ENCODE measurements around the gene PDCD10.

Gene PDCD10

GRCh38 chr3:167723872-167724271 is 10.8 kb downstream of the PDCD10 start:
- DNase-seq (no peak), ATAC-seq (replicated peaks) (no peak)
- no peak overlapping the region for H3K4me3 Mint-ChIP-seq
- H3K36me3 Mint-ChIP-seq: peaks cover 16 to 23% of the 10 kb centered on the region in 2 donors
- peaks cover 30 to 63% of the 10 kb centered on the region in 2 donors for H3K4me1 Mint-ChIP-seq
- no peak overlapping the region for H3K27ac Mint-ChIP-seq
- H3K9me3 Mint-ChIP-seq: no peaks in the 10 kb centered on the region
- H3K27me3 Mint-ChIP-seq: no peaks in the 10 kb centered on the region

GRCh38 chr3:167723025-167723512 is 11.6 kb downstream of the PDCD10 start:
- H3K9me3 Mint-ChIP-seq: no peaks in the 10 kb centered on the region
- ATAC-seq (replicated peaks) (no peak), DNase-seq (no peak)
- H3K27ac Mint-ChIP-seq: no peak overlapping the region
- peaks cover 26 to 55% of the 10 kb centered on the region in 2 donors for H3K4me1 Mint-ChIP-seq
- no peaks in the 10 kb centered on the region for H3K27me3 Mint-ChIP-seq
- H3K36me3 Mint-ChIP-seq: peaks cover 24 to 31% of the 10 kb centered on the region in 2 donors
- H3K4me3 Mint-ChIP-seq: no peak overlapping the region

- no peaks in the 10 kb centered on the region for H3K9me3 Mint-ChIP-seq
- no peak overlapping the region for H3K27ac Mint-ChIP-seq
- DNase-seq (no peak), ATAC-seq (replicated peaks) (no peak)
- peaks cover 24 to 55% of the 10 kb centered on the region in 2 donors for H3K4me1 Mint-ChIP-seq
- H3K27me3 Mint-ChIP-seq: no peaks in the 10 kb centered on the region
- H3K36me3 Mint-ChIP-seq: peaks cover 47 to 66% of the 10 kb centered on the region in 2 donors
- no peak overlapping the region for H3K4me3 Mint-ChIP-seq
These were observed 16.1 kb downstream of the PDCD10 start for GRCh38 chr3:167718582-167718981.

- ATAC-seq (replicated peaks) (no peak), DNase-seq (no peak)
- Mint-ChIP-seq H3K4me3 (no peak overlapping the region), H3K36me3 (peaks cover 56 to 78% of the 10 kb centered on the region in 2 donors), H3K9me3 (peaks cover 0 to 1% of the 10 kb centered on the region in 2 donors), H3K27me3 (no peaks in the 10 kb centered on the region), H3K27ac (no peak overlapping the region), H3K4me1 (peaks cover 31 to 63% of the 10 kb centered on the region in 2 donors)
These were observed 17.8 kb downstream of the PDCD10 start for GRCh38 chr3:167716920-167717319.

GRCh38 chr3:167714871-167715270 is 19.8 kb downstream of the PDCD10 start:
- H3K4me1 Mint-ChIP-seq: peaks cover 30 to 65% of the 10 kb centered on the region in 2 donors
- H3K27me3 Mint-ChIP-seq: no peaks in the 10 kb centered on the region
- peaks cover 62 to 85% of the 10 kb centered on the region in 2 donors for H3K36me3 Mint-ChIP-seq
- no peak overlapping the region for H3K4me3 Mint-ChIP-seq
- H3K27ac Mint-ChIP-seq: no peak overlapping the region
- peaks cover 0 to 1% of the 10 kb centered on the region in 2 donors for H3K9me3 Mint-ChIP-seq
- DNase-seq: no peak
- no peak for ATAC-seq (replicated peaks)

GRCh38 chr3:167712445-167712844 is 22.2 kb downstream of the PDCD10 start:
- peaks cover 58 to 78% of the 10 kb centered on the region in 2 donors for H3K36me3 Mint-ChIP-seq
- no peaks in the 10 kb centered on the region for H3K27me3 Mint-ChIP-seq
- no peak for ATAC-seq (replicated peaks)

GRCh38 chr3:167711439-167711838 is 23.3 kb downstream of the PDCD10 start:
- ATAC-seq (replicated peaks): no peak
- H3K4me3 Mint-ChIP-seq: no peak overlapping the region
- H3K27ac Mint-ChIP-seq: no peak overlapping the region
- peaks cover 37 to 70% of the 10 kb centered on the region in 2 donors for H3K4me1 Mint-ChIP-seq
- no peak for DNase-seq
- peaks cover 0 to 1% of the 10 kb centered on the region in 2 donors for H3K9me3 Mint-ChIP-seq
- H3K27me3 Mint-ChIP-seq: no peaks in the 10 kb centered on the region
- peaks cover 57 to 77% of the 10 kb centered on the region in 2 donors for H3K36me3 Mint-ChIP-seq

More at GRCh38 chr3:167712445-167712844, 22.2 kb downstream of the PDCD10 start:
- DNase-seq: no peak
- Mint-ChIP-seq H3K27ac (no peak overlapping the region), H3K9me3 (peaks cover 0 to 1% of the 10 kb centered on the region in 2 donors), H3K4me3 (no peak overlapping the region), H3K4me1 (peaks cover 35 to 70% of the 10 kb centered on the region in 2 donors)

GRCh38 chr3:167710552-167710951 is 24.1 kb downstream of the PDCD10 start:
- Mint-ChIP-seq H3K9me3 (peaks cover 0 to 1% of the 10 kb centered on the region in 2 donors), H3K4me1 (peaks cover 37 to 70% of the 10 kb centered on the region in 2 donors), H3K27me3 (no peaks in the 10 kb centered on the region), H3K4me3 (no peak overlapping the region), H3K36me3 (peaks cover 53 to 77% of the 10 kb centered on the region in 2 donors), H3K27ac (peak overlapping the region; percentile 59)
- DNase-seq (no peak), ATAC-seq (replicated peaks) (no peak)

GRCh38 chr3:167709690-167710089 is 25.0 kb downstream of the PDCD10 start:
- peak overlapping the region; percentile 59 for H3K27ac Mint-ChIP-seq
- peaks cover 0 to 1% of the 10 kb centered on the region in 2 donors for H3K9me3 Mint-ChIP-seq
- H3K36me3 Mint-ChIP-seq: peaks cover 49 to 69% of the 10 kb centered on the region in 2 donors
- H3K27me3 Mint-ChIP-seq: no peaks in the 10 kb centered on the region
- no peak for DNase-seq
- peaks cover 35 to 62% of the 10 kb centered on the region in 2 donors for H3K4me1 Mint-ChIP-seq
- ATAC-seq (replicated peaks): no peak
- H3K4me3 Mint-ChIP-seq: no peak overlapping the region

GRCh38 chr3:167705840-167706239 is 28.9 kb downstream of the PDCD10 start:
- H3K9me3 Mint-ChIP-seq: no peaks in the 10 kb centered on the region
- H3K27me3 Mint-ChIP-seq: no peaks in the 10 kb centered on the region
- peaks cover 18 to 25% of the 10 kb centered on the region in 2 donors for H3K4me1 Mint-ChIP-seq
- H3K36me3 Mint-ChIP-seq: peaks cover 31 to 41% of the 10 kb centered on the region in 2 donors
- H3K4me3 Mint-ChIP-seq: no peak overlapping the region
- no peak overlapping the region for H3K27ac Mint-ChIP-seq
- ATAC-seq (replicated peaks): no peak
- DNase-seq: no peak

GRCh38 chr3:167700926-167701325 is 33.8 kb downstream of the PDCD10 start:
- no peak overlapping the region for H3K27ac Mint-ChIP-seq
- ATAC-seq (replicated peaks) (no peak), DNase-seq (no peak)
- H3K36me3 Mint-ChIP-seq: peaks cover 16 to 27% of the 10 kb centered on the region in 2 donors
- H3K4me1 Mint-ChIP-seq: peaks cover 9 to 10% of the 10 kb centered on the region in 2 donors
- H3K4me3 Mint-ChIP-seq: no peak overlapping the region
- no peaks in the 10 kb centered on the region for H3K9me3 Mint-ChIP-seq
- H3K27me3 Mint-ChIP-seq: no peaks in the 10 kb centered on the region

- Mint-ChIP-seq H3K27ac (no peak overlapping the region), H3K4me1 (peaks cover 8% of the 10 kb centered on the region in 2 donors), H3K9me3 (no peaks in the 10 kb centered on the region), H3K27me3 (no peaks in the 10 kb centered on the region), H3K36me3 (peaks cover 19 to 25% of the 10 kb centered on the region in 2 donors), H3K4me3 (no peak overlapping the region)
- DNase-seq (no peak), ATAC-seq (replicated peaks) (no peak)
These were observed 34.6 kb downstream of the PDCD10 start for GRCh38 chr3:167700046-167700445.

- ATAC-seq (replicated peaks) (no peak), DNase-seq (no peak)
- no peak overlapping the region for H3K27ac Mint-ChIP-seq
- H3K4me3 Mint-ChIP-seq: no peak overlapping the region
- H3K36me3 Mint-ChIP-seq: peaks cover 27 to 35% of the 10 kb centered on the region in 2 donors
- no peaks in the 10 kb centered on the region for H3K9me3 Mint-ChIP-seq
- no peaks in the 10 kb centered on the region for H3K27me3 Mint-ChIP-seq
- H3K4me1 Mint-ChIP-seq: peaks cover 12 to 31% of the 10 kb centered on the region in 2 donors
These were observed 40.6 kb downstream of the PDCD10 start for GRCh38 chr3:167694121-167694520.

GRCh38 chr3:167691366-167691765 is 43.3 kb downstream of the PDCD10 start:
- no peaks in the 10 kb centered on the region for H3K27me3 Mint-ChIP-seq
- no peaks in the 10 kb centered on the region for H3K9me3 Mint-ChIP-seq
- H3K4me3 Mint-ChIP-seq: no peak overlapping the region
- DNase-seq (peak; percentile 71), ATAC-seq (replicated peaks) (peak; percentile 100)
- H3K27ac Mint-ChIP-seq: peak overlapping the region; percentile 28
- H3K4me1 Mint-ChIP-seq: peaks cover 12 to 31% of the 10 kb centered on the region in 2 donors
- peaks cover 29 to 37% of the 10 kb centered on the region in 2 donors for H3K36me3 Mint-ChIP-seq

- H3K27ac Mint-ChIP-seq: no peak overlapping the region
- no peaks in the 10 kb centered on the region for H3K27me3 Mint-ChIP-seq
- peaks cover 4 to 11% of the 10 kb centered on the region in 2 donors for H3K4me1 Mint-ChIP-seq
- H3K9me3 Mint-ChIP-seq: no peaks in the 10 kb centered on the region
- ATAC-seq (replicated peaks) (peak; percentile 69 to 75), DNase-seq (peak; percentile 19)
- peaks cover 27 to 36% of the 10 kb centered on the region in 2 donors for H3K36me3 Mint-ChIP-seq
- no peak overlapping the region for H3K4me3 Mint-ChIP-seq
These were observed 50.2 kb downstream of the PDCD10 start for GRCh38 chr3:167684388-167684993.
